Measurements from ENCODE around the gene ICOSLG. TPM values are rescaled to one million over a fixed set of nuclear protein-coding genes. Genes with fewer than 3 reads are reported as not detected.

Gene ICOSLG
- total and polyA plus RNA-seq, 8 donors = 0.46 to 2.7 (median 0.83) TPM

- 66 to 81% methylated on average over 18 of the region's 18 CpGs for WGBS, 2 donors
- Histone ChIP-seq H3K4me3 (no peak overlapping the region), H3K27me3 (no peaks in the 10 kb centered on the region), H3K27ac (no peak overlapping the region), H3K4me1 (no peaks in the 10 kb centered on the region), H3K9me3 (no peaks in the 10 kb centered on the region), H3K36me3 (no peaks in the 10 kb centered on the region)
- TF ChIP-seq CTCF (IDR thresholded peaks at IDR 0.05) = no peak
- intact Hi-C loops (cut with DNase I) = no loop called here
- no peak for FAIRE-seq
- peak in 1 of 6 donors; percentile 27 for DNase-seq
- no peak for ATAC-seq
These were observed 31.0 kb upstream of the ICOSLG start for GRCh38 chr21:44271558-44272283.

- no peaks in the 10 kb centered on the region for H3K36me3 ChIP-seq
- intact Hi-C loops (cut with DNase I) = no loop called here
- H3K4me3 ChIP-seq = no peak overlapping the region
- H3K27me3 ChIP-seq = no peaks in the 10 kb centered on the region
- H3K4me1 ChIP-seq = no peaks in the 10 kb centered on the region
- no peak for FAIRE-seq
- TF ChIP-seq CTCF (IDR thresholded peaks at IDR 0.05) = no peak
- no peaks in the 10 kb centered on the region for H3K9me3 ChIP-seq
- peak in 1 of 6 donors; percentile 3 for DNase-seq
- H3K27ac ChIP-seq = no peak overlapping the region
- 61 to 67% methylated on average over 8 of the region's 8 CpGs for WGBS, 2 donors
- no peak for ATAC-seq
These were observed 28.3 kb upstream of the ICOSLG start for GRCh38 chr21:44269090-44269489.

- TF ChIP-seq CTCF (IDR thresholded peaks at IDR 0.05) = no peak
- no peak for FAIRE-seq
- Histone ChIP-seq H3K27me3 (no peaks in the 10 kb centered on the region), H3K4me3 (no peak overlapping the region), H3K9me3 (no peaks in the 10 kb centered on the region), H3K27ac (no peak overlapping the region), H3K4me1 (no peaks in the 10 kb centered on the region), H3K36me3 (no peaks in the 10 kb centered on the region)
- intact Hi-C loops (cut with DNase I) = no loop called here
- 54 to 62% methylated on average over 19 of the region's 19 CpGs for WGBS, 2 donors
- peak in 1 of 4 donors; percentile 36 for ATAC-seq
- DNase-seq = peak in 1 of 6 donors; percentile 27
These were observed 27.0 kb upstream of the ICOSLG start for GRCh38 chr21:44267655-44268142.

GRCh38 chr21:44265734-44266270 is 25.1 kb upstream of the ICOSLG start:
- H3K4me1 ChIP-seq = no peaks in the 10 kb centered on the region
- no peak for TF ChIP-seq CTCF (IDR thresholded peaks at IDR 0.05)
- no peak overlapping the region for H3K27ac ChIP-seq
- no peak overlapping the region for H3K4me3 ChIP-seq
- peak in 1 of 6 donors; percentile 43 for DNase-seq
- intact Hi-C loops (cut with DNase I) = no loop called here
- no peak for ATAC-seq
- WGBS, 2 donors = 79 to 82% methylated on average over 17 of the region's 17 CpGs
- no peaks in the 10 kb centered on the region for H3K36me3 ChIP-seq
- no peak for FAIRE-seq
- H3K27me3 ChIP-seq = no peaks in the 10 kb centered on the region
- no peaks in the 10 kb centered on the region for H3K9me3 ChIP-seq

GRCh38 chr21:44263768-44264167 is 23.0 kb upstream of the ICOSLG start:
- FAIRE-seq (no peak), ATAC-seq (no peak), DNase-seq (peak in 1 of 6 donors; percentile 5)
- intact Hi-C loops (cut with DNase I) = no loop called here
- TF ChIP-seq CTCF (IDR thresholded peaks at IDR 0.05) = no peak
- Histone ChIP-seq H3K9me3 (no peaks in the 10 kb centered on the region), H3K36me3 (no peaks in the 10 kb centered on the region), H3K4me3 (no peak overlapping the region), H3K4me1 (no peaks in the 10 kb centered on the region), H3K27me3 (no peaks in the 10 kb centered on the region), H3K27ac (no peak overlapping the region)
- WGBS, 2 donors = 72 to 79% methylated on average over 4 of the region's 4 CpGs

Measured in pancreas (tissue), 10 donors.